Subcutaneous abdominal adipose tissue (tissue), 5 donors: ENCODE results near the gene UBE2J1.

Experiments
- H3K27ac ChIP-seq: one replicate; pipeline ENCODE4 v1.7.0; 2013; ENCODE audit warnings: low read depth, mild to moderate bottlenecking, inconsistent platforms, low read length, moderate library complexity
- H3K27me3 ChIP-seq, 5 donors: one replicate each; pipeline ENCODE4 v1.7.0; 2013; ENCODE audit warnings: low read length in 5 of 5, inconsistent platforms in 1 of 5; ENCODE audit not compliant: control insufficient read depth in 5 of 5, insufficient read depth in 4 of 5
- H3K36me3 ChIP-seq, 5 donors: one replicate each; pipeline ENCODE4 v1.7.0; 2013; ENCODE audit warnings: low read length in 5 of 5; ENCODE audit not compliant: control insufficient read depth in 5 of 5, insufficient read depth in 5 of 5
- H3K4me1 ChIP-seq, 5 donors: one replicate each; pipeline ENCODE4 v1.7.0; 2013; ENCODE audit warnings: low read length in 5 of 5, mild to moderate bottlenecking in 3 of 5, moderate library complexity in 1 of 5; ENCODE audit not compliant: control insufficient read depth in 5 of 5, insufficient read depth in 5 of 5
- H3K4me3 ChIP-seq, 5 donors: one replicate each; pipeline ENCODE4 v1.7.0; 2013; ENCODE audit warnings: low read length in 5 of 5, low read depth in 1 of 5
- H3K9ac ChIP-seq, 5 donors: one replicate each; pipeline ENCODE4 v1.7.0; 2013; ENCODE audit warnings: low read length in 5 of 5, mild to moderate bottlenecking in 4 of 5, moderate library complexity in 3 of 5
- H3K9me3 ChIP-seq, 5 donors: one replicate each; pipeline ENCODE4 v1.7.0; 2013; ENCODE audit warnings: low read length in 5 of 5; ENCODE audit not compliant: control insufficient read depth in 5 of 5
- donor health status: healthy.
- donor health status: healthy.
- donor health status: healthy.
- donor health status: healthy.
- donor health status: healthy.

The UBE2J1 gene

DNA sequence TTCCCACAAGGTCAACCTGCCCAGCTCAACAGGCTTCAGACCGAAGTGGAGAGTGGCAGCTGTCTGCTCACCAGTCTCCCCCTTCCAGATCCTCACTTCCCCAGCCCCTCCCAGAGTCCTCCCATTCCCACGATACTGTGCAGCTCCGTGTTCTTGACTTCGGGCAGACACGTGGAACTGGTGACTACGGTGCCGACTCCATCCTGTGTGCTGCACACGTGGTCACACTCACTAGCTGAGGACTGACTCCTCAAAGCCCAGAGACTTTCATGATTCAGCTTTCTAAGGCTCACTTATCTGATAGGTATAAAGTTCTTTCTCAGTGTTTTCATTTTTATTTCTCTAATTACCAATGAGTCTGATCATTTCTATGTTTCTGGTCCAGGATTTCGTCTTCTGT is 69.8 kb downstream of the UBE2J1 start:
- Histone ChIP-seq H3K27me3 (peaks cover 0 to 3% (median 0%) of the 10 kb centered on the region in 5 donors), H3K9me3 (no peaks in the 10 kb centered on the region), H3K4me1 (no peaks in the 10 kb centered on the region), H3K27ac (no peak overlapping the region), H3K36me3 (no peaks in the 10 kb centered on the region), H3K4me3 (no peak overlapping the region), H3K9ac (no peak overlapping the region)

DNA sequence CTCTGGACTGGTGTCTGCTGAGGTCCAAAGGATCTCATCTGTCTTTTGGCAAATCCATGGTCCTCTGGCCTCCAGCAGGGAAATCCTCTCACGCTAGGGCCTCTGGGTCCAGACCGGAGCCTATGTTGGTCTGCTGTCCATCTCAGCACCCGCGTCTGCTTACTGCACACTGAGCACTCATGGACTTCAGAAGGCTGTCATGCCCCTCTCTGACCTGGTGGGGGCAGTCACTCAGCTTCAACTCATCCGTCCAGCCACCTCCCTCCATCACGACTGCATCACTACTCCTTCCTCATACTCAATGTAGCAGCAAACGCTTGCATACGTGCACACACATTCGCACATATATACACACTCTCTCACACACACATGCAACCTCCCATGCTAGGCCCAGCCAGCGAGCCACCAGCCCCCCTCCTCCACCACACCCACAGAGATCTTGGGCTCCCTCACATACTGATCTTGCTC is 70.7 kb downstream of the UBE2J1 start:
- Histone ChIP-seq H3K27me3 (no peaks in the 10 kb centered on the region), H3K4me1 (no peaks in the 10 kb centered on the region), H3K36me3 (no peaks in the 10 kb centered on the region), H3K4me3 (no peak overlapping the region), H3K9me3 (no peaks in the 10 kb centered on the region), H3K9ac (no peak overlapping the region), H3K27ac (no peak overlapping the region)

GRCh38 chr6:89278956-89279355 is 73.6 kb downstream of the UBE2J1 start:
- H3K4me3 ChIP-seq = no peak overlapping the region
- no peak overlapping the region for H3K27ac ChIP-seq
- no peak overlapping the region for H3K9ac ChIP-seq
- H3K9me3 ChIP-seq = no peaks in the 10 kb centered on the region
- no peaks in the 10 kb centered on the region for H3K36me3 ChIP-seq
- no peaks in the 10 kb centered on the region for H3K4me1 ChIP-seq
- no peaks in the 10 kb centered on the region for H3K27me3 ChIP-seq
